ENCODE measurements around the gene ZNF143.

Gene ZNF143

DNA sequence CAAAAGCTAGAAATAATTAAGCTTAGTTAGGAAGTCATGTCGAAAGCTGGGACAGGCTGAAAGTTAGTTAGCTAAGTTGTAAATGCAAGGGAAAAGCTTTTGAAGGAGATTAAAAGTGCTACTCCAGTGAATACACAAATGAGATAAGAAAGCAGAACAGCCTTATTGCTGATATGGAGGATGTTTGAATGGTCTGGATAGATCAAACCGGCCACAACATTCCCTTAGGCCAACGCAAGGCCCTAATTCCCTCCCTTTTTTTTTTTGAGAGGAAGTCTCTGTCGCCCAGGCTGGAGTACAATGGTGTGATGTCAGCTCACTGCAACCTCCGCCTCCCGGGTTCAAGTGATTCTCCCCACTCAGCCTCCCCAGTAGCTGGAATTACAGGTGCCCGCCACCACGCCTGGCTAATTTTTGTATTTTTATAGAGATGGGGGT lies 89.4 kb downstream of the ZNF143 start:
- no peak for DNase-seq

DNA sequence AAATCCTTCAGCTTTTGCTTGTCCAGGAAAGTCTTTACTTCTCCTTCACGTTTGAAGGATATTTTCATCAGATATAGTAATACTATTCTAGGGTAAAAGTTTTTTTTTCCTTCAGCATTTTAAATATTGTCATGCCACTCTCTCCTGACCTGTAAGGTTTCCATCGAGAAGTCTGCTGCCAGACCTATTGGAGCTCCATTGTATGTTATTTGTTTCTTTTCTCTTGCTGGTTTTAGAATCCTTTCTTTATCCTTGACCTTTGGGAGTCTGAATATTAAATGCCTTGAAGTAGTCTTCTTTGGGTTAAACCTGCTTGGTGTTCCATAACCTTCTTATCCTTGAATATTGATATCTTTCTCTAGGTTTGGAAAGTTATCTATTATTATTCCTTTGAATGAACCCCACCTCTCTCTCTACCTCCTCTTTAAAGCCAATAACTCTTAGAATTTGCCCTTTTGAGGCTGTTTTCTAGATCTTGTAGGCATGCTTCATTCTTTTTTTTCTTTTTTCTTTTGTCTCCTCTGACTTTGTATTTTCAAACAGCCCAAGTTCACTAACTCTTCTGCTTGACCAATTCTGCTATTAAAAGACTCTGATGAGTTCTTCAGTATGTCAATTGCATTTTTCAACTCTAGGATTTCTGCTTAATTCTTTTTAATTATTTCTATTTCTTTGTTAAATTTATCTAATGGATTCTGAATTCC lies 100.6 kb downstream of the ZNF143 start:
- no peak for DNase-seq

DNA sequence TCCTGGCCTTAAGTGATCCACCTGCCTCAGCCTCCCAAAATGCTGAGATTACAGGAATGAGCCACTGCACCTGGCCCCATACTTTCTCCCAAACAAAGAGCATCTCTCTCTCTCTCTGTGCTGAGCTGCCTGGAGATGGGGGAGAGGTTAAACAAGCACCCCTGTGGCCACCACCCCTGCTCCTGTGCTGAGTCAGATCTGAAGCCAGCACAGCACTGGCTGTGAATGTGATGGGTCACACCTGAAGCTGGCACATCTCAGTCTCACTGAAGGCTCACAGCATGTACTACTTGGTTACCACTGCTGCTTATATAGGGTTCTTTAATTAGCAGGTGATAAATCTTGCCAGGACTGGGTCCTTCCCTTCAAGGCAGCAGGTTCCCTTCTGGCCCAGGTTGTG lies 101.9 kb downstream of the ZNF143 start:
- DNase-seq: no peak

DNA sequence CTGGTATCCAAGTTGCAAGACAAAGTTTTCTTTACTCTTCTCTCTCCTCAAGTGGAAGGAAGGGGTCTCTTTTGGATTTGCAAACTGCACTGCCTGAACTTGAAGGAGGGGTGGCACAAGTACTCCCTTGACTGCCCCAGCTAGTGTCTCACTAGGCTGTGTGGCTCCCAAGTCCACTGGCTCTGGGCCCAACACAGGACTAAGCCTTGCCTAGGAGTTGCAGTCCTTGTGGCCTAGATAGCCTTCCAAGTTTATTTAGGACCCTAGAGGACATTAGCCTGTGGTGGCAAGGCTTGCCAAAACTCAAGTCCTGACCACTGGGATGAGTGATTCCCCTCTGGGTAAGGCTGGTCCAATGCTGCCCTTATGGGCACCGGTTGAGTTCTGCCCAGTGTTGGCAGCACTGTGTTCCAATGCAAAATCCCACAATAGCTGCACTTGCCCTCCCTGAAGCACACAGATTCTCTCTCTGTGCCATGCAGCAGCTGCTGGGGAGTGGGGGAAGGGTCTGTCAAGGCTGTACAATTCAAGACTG lies 102.5 kb downstream of the ZNF143 start:
- no peak for DNase-seq

DNA sequence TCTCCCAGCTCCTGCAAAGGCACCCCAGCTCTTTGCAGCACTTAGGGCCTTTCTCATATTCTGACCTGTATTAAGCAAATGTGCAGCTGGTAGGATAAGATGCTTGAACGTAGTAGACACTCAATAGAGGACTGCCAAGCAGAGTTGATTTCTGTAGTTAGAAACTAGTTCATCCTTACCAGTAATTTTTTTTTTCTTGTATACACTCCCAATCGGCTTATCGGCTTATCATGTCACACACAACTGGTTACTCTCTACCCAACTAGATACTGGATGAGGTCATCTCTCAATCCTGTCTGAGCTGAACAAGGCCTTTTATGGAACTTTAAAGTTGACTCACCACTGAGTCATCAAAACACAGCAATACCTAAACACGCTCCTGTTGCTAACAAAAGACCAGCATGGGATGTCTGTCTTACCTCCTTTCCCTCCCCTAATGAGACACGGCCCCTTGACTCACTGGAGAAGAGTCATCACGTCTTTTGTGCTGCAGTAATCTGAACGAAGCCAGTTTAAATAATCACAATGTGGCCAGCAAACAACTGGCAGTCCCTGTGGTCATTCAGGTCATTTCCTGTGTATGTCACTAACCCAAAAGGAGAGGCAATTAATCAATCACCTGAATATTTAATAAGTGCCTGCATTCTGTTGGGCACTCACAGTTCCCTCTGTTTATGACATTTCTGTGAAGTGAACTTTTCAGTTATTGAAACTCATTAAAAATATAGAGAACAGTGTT lies 105.2 kb downstream of the ZNF143 start:
- DNase-seq: no peak

- DNase-seq: no peak
Observed at GRCh38 chr11:9566561-9567063, 105.8 kb downstream of the ZNF143 start.

GRCh38 chr11:9567401-9567800 lies 106.6 kb downstream of the ZNF143 start:
- no peak for DNase-seq

GRCh38 chr11:9568161-9568853 lies 107.5 kb downstream of the ZNF143 start:
- DNase-seq: no peak

DNA sequence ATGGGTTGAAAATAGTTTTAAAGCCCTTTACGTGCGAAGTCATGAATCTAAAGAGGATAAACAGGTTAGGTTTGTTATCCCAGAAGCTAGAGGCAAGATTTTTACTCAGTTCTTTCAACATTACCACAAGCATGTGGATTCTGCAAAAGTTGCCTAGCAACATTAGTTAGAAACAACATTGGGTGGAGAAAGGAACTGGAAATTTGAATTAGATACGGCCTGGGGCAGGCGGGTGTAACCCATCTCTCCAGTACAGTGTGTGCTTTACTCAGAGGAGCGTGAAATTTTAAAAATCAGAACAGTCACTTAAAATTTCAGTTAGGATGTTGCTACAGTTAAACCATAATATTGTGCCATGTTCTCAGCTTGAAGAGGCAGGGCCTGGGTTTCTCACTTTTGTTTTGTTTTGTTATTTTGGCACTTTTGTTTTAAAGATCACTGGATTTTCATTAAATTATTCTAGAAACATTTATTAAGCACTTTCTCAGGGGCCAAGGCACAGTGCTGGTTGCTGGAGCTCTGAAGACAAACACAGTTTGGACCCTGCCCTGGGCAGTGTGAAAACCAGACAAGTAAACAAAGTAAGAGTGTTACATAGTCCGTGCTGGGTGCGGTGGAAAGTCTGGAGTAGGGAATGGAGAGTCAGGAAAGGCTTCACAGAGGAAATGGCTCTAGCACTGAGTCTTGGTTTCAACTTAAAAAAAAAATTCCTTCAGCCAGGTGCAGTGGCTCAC lies 108.2 kb downstream of the ZNF143 start:
- DNase-seq: no peak

DNA sequence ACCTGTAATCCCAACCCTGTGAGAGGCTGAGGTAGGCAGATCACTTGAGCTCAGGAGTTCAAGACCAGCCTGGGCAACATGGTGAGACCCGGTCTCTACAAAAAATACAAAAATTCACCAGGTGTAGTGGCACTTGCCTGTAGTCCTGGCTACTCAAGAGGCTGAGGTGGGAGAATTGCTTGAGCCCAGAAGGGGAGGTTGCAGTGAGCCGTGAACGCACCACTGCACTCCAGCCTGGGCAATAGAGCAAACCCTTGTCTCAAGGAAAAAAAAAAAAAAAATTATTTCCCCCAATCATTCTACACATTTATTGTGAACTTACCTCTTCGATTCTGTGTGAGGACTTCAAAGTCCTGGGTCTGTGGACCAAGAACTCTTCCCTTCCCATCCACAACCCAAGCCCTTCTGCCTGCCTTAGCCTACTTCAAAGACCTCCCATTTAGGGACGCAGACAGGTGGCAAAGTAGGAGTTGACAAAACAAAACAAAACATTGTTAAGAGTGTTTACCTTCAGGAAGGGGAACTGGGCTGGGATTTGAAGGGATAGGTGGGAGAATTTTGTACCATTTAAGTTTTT lies 108.9 kb downstream of the ZNF143 start:
- no peak for DNase-seq

GRCh38 chr11:9570313-9571025 lies 109.7 kb downstream of the ZNF143 start:
- no peak for DNase-seq

GRCh38 chr11:9571071-9571762 lies 110.4 kb downstream of the ZNF143 start:
- DNase-seq: no peak

DNA sequence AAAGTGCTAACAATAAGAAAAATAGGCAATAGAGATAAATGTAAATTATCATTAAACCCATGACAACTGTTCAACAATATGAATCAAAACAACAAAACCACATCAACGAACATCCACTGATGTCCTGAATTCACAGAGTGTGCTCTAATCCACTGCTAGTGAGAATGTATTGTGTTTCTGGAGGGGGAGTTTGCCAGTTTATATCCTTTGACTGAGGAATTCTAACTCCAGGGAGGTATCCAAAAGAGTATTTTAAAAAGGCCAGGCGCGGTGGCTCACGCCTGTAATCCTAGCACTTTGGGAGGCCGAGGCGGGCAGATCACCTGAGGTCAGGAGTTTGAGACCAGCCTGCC lies 110.9 kb downstream of the ZNF143 start:
- DNase-seq: no peak

- peak; percentile 88 for DNase-seq
Observed at GRCh38 chr11:9573052-9573774, 112.4 kb downstream of the ZNF143 start, which contains the start of gene WEE1. Gene WEE1 (plus strand): TSS chr11:9573670. CDS start chr11:9573934, 264 bp downstream.

- no peak for DNase-seq
Observed at GRCh38 chr11:9573775-9574621, 113.2 kb downstream of the ZNF143 start.

GRCh38 chr11:9574622-9575259 lies 113.9 kb downstream of the ZNF143 start:
- DNase-seq: no peak

- DNase-seq: peak; percentile 37
Observed at GRCh38 chr11:9575260-9576240, 114.7 kb downstream of the ZNF143 start.

Measured in NCI-H1694 treated with DMSO at 0.1 percent for 48 hours (cell line).